Measurements from ENCODE around the gene POLG2.
"Not testable (repeated sequence)": the region's sequence is repeated elsewhere in the genome, so short reads cannot be mapped to it uniquely, and the experiment has no call there.

Gene POLG2

GRCh38 chr17:64505340-64506200, 8.7 kb upstream of the POLG2 start:
- DNase-seq: peak; percentile 84

GRCh38 chr17:64504769-64505339, 8.0 kb upstream of the POLG2 start:
- DNase-seq: no peak

- no peak for DNase-seq
Measured at GRCh38 chr17:64503821-64504768, 7.2 kb upstream of the POLG2 start.

GRCh38 chr17:64503341-64503740, 6.5 kb upstream of the POLG2 start:
- no peak for DNase-seq

GRCh38 chr17:64502809-64503208, 6.0 kb upstream of the POLG2 start:
- no peak for DNase-seq

- no peak for DNase-seq
Measured at GRCh38 chr17:64502021-64502420, 5.2 kb upstream of the POLG2 start.

- DNase-seq: no peak
Measured at GRCh38 chr17:64500862-64501765, 4.3 kb upstream of the POLG2 start.

- no peak for DNase-seq
Measured at GRCh38 chr17:64500487-64500859, 3.6 kb upstream of the POLG2 start.

- DNase-seq: no peak
Measured at GRCh38 chr17:64499805-64500486, 3.1 kb upstream of the POLG2 start.

GRCh38 chr17:64498308-64499203, 1.7 kb upstream of the POLG2 start:
- DNase-seq: no peak

GRCh38 chr17:64497565-64498035, 746 bp upstream of the POLG2 start:
- DNase-seq: no peak

GRCh38 chr17:64496348-64496785, 487 bp downstream of the POLG2 start:
- DNase-seq: no peak

GRCh38 chr17:64495300-64495699, 1.6 kb downstream of the POLG2 start:
- DNase-seq: not testable (repeated sequence)

- DNase-seq: no peak
Measured at GRCh38 chr17:64494121-64494520, 2.7 kb downstream of the POLG2 start.

GRCh38 chr17:64492481-64493109, 4.3 kb downstream of the POLG2 start:
- no peak for DNase-seq

GRCh38 chr17:64491994-64492393, 4.9 kb downstream of the POLG2 start:
- DNase-seq: no peak

GRCh38 chr17:64491034-64491860, 5.6 kb downstream of the POLG2 start:
- peak; percentile 20 for DNase-seq

GRCh38 chr17:64488301-64488700, 8.6 kb downstream of the POLG2 start:
- no peak for DNase-seq

- no peak for DNase-seq
Measured at GRCh38 chr17:64484380-64484779, 12.5 kb downstream of the POLG2 start.

All from activated effector memory CD4-positive, alpha-beta T cell treated with Interleukin-2 at 50 U/mL for 16 hours (primary cell).